Stimulated activated CD8-positive, alpha-beta memory T cell treated with anti-CD3 and anti-CD28 coated beads, Interleukin-15, amount 100 ng/mL, for 24 hours (primary cell): ENCODE measurements around the gene ELOVL3.
"Not testable (repeated sequence)": the region's sequence is repeated elsewhere in the genome, so short reads cannot be mapped to it uniquely, and the experiment has no call there.

Source experiments
- DNase-seq: peaks from one replicate; pipeline ENCODE4 v3.0.0-alpha.2; 2020; ENCODE audit warnings: low read depth

Gene ELOVL3

DNA sequence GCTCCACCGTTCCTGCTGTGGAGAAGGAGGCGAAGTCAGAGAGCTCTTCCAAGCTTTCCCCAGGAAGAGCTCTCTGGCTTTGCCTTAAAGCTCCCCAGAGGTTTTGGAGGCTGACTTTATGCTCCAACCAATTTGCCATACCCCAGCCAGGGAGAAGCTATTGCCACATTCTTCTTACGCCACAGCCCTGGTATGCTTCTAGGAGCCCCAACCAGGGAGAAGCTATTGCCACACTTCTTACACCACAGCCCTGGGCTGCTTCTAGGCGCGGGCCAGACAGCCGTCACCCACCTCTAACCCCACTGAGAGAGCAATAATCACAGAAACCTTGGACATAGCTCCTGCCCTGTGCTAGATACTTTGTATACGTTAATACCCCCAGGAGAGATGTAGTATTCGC, 951 bp downstream of the ELOVL3 start:
- no peak for DNase-seq

DNA sequence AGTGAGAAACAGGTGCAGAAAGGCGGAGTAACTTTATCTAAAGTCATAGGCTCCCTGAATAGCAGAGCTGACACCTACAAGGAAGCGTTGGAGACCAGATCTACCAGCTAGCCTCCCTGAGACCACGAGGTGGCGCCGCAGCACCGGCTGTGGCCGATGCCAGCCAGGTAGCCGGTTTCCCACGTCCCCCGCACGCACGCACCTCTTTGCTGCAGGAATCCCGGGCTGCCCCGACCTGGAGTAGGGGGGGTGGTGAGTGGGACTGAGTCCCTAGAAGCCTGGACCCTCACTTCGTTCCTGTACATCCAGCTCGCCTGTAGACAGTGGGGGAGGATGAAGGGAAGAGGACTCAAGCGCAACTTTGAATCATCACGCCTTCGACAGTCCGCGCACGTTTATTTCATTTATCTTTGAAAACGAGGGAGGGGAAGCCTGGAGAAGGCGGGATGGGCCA, 3.7 kb downstream of the ELOVL3 start:
- peak; percentile 68 for DNase-seq

DNA sequence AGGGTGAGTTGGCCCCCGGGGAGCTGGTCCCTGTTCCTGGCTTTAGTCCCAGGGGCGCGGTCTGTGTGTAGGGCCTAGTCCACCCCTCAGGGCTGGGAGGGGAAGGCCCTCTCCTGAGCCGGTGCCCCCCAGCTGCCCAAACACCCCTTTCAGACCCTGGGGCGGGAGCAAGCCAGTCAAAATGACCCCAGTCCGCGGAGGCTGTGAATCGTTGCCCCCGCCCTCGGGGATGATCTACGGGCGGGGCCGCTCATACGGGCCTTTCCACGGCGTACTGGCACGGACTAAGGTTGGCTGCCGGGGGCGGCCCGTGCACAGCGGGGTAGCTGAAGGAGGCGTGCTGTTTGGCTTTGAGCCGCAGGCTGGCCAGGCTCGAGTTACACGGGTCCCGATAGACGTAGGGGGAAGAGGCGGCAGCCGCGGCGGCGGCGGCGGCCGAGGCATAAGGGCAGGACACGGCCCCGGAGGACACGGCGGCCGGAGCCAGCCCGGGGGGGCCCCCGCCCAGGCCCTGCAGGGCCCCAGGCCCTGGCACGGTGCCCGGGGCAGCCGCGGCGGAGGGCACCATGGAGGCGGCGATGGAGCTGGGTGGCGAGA, 4.3 kb downstream of the ELOVL3 start:
- DNase-seq = no peak

DNA sequence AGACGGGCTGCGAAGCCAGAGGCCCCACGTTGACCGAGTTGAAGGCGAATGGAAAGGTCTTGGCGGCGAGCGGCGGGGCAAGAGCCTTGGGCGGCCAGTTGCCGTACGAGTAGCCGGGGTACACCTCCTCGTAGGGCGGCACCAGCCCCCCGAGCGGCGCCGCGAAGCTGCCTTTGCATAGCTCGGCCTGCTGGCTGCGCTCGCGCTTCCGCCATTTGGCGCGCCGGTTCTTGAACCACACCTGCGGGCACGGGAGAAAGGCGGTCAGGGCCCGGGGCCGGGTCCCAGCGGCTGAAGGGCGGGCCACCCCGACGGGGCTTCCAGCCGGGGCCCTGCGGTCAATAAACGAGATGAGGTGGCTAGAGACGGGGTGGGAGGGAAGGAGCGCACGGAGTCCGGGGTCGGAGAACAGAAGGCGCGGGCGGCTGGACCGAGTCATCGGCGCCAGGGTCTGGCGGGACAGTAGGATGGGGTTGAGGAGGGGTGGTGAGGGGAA, 4.8 kb downstream of the ELOVL3 start:
- DNase-seq = no peak

DNA sequence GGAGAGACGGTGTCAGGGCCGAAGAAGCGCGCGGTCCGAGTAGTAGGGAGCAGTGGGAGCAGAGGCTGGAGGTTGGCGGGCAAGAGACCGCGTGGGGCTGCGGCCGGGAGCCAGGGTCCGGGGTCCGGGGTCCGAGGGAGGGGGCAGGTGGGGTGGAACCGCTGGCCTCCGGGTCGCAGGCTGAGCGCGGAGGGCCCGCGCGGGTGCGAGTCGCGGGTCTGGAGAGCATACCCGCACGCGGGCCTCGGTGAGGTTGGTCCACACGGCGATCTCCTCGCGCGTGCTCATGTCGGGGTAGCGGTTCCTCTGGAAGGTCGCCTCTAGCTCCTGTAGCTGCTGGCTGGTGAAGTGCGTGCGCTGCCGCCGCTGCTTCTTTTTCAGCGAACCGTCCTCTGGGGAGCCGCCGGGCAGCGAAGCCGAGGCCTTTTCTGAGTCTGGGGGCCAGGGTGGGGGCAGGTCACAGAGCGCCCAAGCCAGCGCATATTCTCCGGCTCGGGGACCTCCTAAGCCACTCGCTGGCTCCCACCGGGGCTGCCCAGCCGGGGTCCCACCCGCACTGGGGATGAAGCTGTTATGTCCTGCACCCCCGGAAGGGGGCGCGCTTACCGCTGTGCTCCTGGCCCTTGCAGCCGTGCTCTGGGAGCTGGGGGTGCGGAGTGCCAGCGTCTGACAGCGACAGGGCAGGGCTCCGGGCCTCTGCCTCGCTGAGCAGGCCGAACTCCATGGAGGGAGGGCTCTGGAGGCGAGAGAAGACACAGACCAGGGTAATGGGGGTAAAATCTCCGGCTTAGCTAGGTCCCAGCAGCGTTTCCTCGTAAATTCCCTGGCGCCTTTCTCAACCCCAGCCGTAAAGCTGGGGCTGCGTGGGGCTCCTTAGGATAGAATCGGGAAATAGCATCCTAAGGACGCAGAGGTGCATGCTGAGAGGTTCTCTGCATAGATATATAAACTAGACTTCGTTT, 5.5 kb downstream of the ELOVL3 start:
- DNase-seq = peak; percentile 58

DNA sequence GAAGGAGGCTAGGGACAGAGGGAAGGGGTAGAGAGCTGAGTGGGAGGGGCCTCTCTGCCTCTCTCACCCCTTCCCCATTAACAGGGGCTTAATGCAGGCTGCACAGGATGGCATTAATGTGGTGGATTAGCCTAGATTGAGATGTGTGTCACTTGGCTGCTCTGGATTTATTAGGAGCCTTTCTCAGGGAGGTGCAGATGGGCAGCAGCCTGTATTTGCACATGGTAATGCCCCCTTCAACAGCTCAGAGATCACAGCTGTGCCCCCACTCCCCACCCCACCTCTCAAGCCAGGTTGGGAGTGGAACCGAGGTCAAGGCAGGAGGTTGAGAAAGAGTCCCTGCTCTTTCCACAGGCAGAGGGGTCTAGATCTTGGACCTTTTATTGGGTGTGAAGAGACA, 7.9 kb downstream of the ELOVL3 start:
- no peak for DNase-seq

DNA sequence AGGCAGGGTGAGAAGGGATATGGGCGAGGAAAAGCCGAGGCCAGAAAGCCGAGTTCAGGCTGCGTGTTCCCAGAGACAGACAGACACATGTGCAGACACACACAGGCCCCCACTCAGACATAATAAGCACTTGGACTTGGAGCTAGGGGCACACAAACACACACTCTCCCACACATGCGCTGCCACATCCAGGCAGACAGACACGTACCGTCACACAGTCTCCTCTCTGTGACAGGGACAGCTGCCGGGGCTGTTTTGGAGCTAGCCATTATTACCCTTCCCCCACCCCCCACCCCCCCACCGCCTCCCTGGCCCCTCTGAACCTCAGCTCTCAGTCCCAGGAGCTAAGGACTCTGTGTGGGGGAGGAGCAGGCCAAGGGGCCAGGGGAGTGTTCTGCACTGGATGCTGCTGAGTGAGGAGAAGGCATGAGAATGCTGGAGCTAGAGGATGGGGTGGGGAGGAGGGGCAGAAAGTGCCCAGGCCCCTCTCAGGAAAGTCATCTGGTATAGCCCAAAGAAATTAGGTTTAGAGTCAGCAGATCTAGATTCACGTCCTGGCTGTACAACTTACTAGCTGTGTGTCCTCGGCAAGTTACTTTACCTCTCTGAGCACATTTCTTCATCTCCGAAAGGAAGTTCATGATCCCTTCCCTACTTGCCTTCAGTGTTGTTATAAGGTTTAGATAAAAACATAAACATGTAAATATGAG, 8.9 kb downstream of the ELOVL3 start:
- no peak for DNase-seq

DNA sequence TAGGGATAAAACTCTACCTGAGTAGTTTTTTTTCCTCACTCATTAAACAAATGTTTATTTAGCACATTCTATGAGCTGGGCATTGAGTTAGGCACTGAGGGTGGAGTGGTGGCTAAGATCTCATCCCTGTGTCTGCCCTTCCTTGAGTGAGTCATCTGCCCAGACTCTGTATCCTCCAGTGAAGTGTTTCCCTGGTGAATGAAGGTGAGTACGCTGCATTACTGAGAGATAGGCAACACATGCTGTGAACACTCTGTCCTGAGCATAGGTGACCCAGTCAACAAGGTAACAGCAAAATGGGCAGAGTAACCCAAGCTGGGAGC, 9.5 kb downstream of the ELOVL3 start:
- DNase-seq = no peak

DNA sequence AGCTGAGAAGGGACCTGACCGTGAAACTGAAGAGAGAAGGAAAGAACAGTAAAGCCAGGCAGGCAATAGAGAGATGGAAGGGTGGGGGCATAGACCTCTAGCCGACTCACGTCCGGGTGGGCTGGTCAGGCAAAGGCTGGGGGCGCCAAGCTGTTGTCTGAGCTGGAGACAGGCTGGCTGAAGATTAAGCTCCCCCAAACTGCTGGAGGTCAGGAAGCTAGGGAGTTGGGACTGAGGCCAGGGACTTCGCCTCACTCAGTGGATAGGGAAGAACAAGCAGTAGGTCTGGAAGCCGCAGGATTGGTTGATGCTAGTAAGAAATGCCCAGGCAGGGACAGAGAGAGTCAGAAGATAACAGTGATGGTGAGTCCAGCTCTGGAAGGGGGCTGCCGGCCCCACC, 9.9 kb downstream of the ELOVL3 start:
- no peak for DNase-seq

DNA sequence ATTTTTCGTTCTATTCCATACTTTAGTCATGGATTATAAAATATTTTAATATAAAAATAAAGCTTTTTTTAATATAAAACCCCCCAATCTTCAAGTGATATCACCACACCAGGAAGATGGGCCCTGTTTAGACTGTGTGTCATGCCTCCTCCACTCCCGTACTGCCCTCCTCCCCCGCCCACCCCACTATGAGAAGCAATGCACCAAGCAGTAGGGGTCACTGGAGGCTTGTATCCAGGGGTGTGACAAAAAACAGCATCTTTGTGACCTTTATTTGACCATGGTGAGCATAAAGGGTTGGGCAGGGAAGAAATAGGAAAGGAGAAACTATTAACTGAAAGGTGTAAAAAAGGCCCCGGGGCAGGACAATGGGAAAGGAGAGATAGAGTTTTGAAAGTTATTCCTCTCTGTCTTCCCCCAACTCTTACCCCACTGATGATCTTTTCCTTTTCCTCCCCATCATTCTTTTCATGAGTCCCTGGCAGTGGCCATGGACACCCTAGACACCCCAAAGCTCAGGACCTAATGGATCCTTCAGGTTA, 11.7 kb downstream of the ELOVL3 start:
- no peak for DNase-seq

DNA sequence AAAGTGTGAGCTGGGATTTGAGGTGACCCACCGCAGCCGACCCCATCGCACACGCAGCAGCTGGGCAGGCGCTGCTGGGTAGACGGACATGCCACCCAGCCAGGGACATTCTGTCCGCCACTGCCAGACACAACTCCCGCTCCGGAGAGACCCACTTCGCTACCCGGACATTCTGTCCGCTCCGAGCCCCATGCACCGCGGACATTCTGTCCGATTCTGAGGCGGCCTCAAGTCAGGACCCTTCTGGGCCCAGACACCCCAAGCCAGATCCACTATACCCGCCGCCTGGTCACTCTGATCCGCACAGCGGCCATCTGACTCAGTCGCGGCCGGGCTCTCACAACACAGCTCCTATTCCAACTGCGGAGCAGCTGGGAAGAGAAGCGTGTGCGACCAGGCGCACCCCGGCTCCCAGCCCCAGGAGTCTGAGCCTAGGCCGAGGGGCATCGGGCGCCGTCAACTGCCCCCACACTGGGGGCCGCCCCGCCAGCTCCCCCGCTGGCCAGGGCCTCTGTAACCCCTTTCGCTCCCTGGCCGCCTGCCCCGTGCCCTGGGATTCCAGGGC, 14.4 kb downstream of the ELOVL3 start:
- no peak for DNase-seq

DNA sequence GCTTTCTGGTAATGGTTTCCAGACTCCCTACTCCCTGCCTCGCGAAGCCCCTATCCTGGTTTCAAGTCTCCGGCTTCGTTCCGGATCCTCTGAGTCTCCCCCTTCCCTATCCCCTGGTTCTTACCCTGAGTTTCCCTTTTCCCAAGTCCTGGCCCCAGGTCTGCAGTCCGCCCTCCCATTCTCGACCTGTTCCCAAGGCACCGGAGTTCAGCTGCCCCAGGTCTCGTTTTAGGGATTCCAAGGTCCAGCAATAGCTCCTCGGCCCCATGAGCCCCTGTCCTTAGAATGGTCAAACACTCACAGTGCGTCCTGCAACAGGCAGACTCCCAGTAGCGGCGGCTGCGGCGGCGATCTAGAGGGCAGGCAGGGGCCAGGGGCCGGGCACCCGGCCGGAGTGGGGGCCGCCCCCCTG, 14.9 kb downstream of the ELOVL3 start:
- DNase-seq = no peak

DNA sequence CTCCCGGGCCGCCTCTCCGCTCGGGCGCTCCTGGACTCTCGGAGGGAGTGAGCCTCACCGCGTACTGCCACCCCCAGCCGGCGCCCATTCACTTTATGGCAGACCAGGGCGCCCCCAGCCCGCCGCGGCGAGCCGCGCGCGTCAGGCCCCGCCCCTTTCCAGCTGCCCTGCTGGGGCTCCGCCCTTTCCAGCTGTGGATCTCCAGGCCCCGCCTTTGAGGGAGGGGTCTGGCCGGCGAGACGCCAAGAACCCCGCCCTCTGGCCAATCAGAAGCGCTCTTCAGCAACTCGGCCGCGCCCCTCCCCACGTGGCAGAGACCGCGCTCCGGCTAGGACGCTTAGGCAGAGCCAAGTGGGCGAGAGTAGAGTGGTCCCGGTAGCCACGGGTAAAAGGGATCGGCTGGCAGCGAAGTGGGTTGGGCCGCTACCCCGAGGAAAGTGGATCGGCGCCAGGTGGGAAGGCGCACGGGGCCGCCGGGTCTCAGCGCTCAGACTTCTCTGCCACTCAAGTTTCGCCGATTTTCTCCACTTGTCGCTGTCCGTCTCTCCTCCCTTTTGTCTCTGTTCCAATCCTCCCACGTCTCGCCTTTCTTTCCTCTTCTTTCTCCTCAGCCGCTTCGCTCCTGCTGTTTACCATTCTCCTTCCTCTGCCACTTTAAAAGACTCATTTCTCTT, 15.5 kb downstream of the ELOVL3 start, which contains the start of gene PITX3:
PITX3 (minus strand) TSS at position 69 of the 674 bp plus-strand sequence. CDS start 9,432 bp downstream, outside the sequence.
- DNase-seq = peak; percentile 76

DNA sequence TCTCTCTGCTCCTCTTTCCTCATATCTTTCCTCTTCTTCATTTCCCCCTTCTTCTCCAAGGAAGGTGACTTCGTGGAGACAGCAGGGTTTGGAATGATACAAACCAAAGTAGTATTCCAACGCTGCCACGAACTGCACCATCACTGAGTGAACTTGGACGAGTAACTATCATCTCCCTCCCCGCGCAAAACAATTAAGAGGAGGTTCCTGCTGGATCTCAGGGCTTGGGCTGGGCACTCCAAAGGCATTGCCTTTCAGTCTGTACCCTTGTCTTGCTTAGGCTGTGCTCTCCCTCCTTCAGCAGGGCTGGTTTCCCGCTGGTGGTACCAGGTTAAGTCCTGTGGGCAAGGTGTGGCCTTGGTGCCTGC, 16.0 kb downstream of the ELOVL3 start:
- DNase-seq = no peak

DNA sequence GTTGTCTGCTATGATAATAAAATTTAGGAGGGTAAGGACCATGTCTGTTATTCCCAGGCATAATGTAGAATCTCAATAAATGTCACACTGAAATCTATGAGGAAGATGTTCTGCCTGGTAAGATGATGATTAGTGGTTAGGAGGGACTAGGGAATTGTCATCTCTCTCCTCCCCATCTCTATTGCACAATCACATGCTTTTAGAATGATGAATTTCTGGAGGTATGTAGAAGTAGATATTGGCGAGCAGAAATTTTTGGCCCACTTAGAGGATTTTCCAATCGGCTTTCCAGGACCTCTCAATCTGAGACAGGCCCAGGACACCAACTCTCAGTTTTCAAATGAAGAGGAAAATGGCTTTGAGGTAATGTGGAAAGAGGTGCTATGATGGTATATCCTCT, 17.2 kb downstream of the ELOVL3 start:
- no peak for DNase-seq

DNA sequence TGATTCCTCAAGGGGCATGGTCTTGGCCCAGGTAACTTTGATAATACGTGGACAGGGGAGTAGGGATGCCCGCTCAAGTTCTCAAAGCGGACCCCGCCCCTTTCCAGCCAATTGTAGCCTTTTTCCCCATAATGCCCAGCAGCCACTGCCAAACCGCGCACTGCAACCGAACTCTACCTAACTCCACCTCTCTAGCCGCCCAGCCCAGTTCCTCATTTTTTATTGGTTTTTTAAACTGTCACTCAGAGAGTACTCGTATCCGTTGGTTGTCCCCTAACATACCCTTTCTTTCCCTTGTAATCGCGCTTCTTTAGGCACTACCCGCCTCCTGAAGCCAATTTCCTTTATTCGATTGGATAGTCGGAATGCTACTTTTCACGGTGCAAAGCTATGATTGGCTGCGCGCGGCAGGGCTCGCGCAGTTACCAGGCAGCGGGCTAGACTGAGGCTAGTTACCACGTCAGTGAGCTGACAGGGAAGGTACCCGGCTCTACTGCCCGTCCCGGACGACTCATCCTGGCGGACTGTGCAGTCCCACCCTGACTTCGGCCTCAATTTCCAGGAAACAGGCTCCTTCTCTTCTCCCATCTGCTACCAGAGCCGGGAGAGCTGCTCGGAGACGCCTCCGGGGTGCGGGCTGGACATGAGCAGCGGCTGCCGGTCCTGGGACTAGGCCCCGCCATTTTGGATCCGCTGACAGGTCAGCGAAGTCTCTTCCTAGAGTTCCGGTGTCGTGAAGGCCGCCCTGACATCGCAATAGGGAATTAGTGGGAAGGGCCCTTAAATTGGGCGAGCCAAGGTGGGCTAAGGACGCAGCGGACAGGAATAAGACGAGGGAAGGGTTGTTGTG, 19.2 kb downstream of the ELOVL3 start, which contains the start of gene GBF1:
GBF1 (plus strand) TSS at position 451 of the 850 bp plus-strand sequence. CDS start 13,407 bp downstream, outside the sequence.
- peak; percentile 48 for DNase-seq

DNA sequence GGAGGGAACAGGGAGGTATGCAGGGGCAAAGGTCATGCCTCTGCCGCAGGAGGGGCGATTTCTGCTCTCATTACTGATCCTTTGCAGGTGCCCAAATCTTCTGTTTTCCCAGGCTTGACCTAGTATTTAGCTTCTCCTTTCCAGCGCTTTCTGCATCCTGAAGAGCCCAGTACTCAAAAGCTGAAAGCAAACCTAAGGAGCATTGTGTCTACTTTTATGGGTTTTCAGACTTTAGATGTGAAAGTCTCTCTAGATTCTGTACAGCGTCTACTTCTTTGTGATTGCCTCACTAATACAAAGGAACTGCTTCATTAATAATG, 19.8 kb downstream of the ELOVL3 start:
- no peak for DNase-seq

DNA sequence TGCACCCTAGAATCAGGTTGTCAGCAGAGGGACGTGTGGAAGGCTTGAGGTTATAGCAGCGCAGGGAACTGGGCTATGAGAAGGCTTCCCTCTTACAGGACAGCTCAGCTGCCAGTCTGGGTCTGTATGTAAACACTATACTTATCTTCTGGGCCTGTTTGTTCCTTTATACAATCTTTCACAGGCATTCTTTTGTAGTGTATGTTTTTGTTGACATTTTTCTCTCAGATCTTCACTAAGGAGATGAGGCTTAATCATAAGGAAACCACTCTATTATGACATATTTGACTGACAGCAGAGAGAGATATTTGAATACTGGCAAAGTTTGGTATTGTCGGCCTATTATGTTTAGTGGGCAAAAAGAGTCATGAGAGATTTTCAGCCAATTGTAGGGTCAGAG, 20.2 kb downstream of the ELOVL3 start:
- DNase-seq = no peak

DNA sequence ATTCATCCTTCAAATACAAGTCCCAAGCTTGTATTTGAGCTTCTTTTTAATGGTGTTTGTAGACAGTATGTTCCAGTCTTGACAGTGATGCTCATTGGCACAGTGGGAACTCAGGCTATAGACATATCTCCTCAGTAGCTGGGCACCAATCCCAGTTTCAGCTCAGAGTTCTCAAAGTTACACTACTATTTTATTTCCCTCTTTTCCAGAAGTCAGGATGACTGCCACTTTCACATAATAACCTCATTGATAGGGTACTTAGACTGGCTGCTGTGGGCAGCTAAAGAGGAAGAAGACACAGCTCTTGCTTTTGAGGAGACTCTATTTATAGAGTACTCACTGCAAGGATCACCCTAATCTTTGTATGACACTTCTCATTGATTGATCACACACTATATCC, 21.6 kb downstream of the ELOVL3 start:
- DNase-seq = no peak

DNA sequence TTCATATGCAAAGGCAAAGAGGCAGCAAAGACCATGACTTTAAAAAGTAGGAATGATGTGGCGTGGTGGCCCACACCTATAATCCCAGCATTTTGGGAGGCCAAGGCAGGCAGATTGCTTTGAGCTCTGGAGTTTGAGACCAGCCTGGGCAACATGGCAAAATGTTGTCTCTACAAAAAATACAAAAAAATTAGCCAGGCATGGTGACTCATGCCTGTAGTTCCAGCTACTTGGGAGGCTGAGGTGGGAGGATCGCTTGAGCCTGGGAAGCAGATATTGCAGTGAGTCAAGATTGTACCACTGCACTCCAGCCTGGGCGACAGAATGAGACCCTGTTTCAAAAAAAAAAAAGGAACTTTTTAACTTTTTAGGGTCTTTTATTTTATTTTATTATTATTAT, 26.4 kb downstream of the ELOVL3 start:
- not testable (repeated sequence) for DNase-seq

DNA sequence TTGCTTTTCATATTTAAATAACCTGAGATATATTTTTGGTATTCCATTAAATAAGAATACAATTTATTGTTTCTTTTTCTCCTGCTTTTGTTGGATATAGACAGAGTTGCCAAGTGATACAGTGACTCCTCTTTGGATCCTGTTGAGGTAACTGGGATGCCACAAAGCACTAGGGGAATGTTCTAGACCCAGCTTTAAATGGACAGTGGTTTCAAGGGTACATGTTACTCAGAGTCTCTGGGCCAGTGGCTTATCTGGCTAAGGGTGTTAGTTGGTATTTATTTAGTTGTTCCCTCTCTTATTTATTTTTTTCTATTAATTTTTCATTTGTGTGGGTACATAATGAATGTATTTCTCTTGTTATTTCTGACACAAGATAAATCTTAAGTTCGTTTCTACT, 28.3 kb downstream of the ELOVL3 start:
- DNase-seq = no peak
